IPS-20b (cell line): ENCODE results near the gene ALDH4A1.
"Not testable (repeated sequence)": the region's sequence is repeated elsewhere in the genome, so short reads cannot be mapped to it uniquely, and the experiment has no call there.

Experiments used
- H3K27ac ChIP-seq: one replicate; pipeline ENCODE4 v1.5.1; 2013; ENCODE audit warnings: low read length
- H3K27me3 ChIP-seq: 2 replicates; pipeline ENCODE4 v1.6.1; 2013; ENCODE audit warnings: mild to moderate bottlenecking, low read length, inconsistent platforms; ENCODE audit not compliant: insufficient read depth
- H3K36me3 ChIP-seq: 2 replicates; pipeline ENCODE4 v1.6.1; 2013; ENCODE audit warnings: low read depth, mild to moderate bottlenecking, inconsistent platforms, low read length, moderate library complexity; ENCODE audit not compliant: insufficient read depth
- H3K4me1 ChIP-seq: 2 replicates; pipeline ENCODE4 v1.6.1; 2013; ENCODE audit warnings: mild to moderate bottlenecking, control low read depth, inconsistent platforms, low read length, moderate library complexity; ENCODE audit not compliant: insufficient read depth
- H3K4me3 ChIP-seq: 2 replicates; pipeline ENCODE4 v1.5.1; 2013; ENCODE audit warnings: mild to moderate bottlenecking, low read length, inconsistent platforms
- H3K9ac ChIP-seq: 2 replicates; pipeline ENCODE4 v1.6.1; 2013; ENCODE audit warnings: low read depth, mild to moderate bottlenecking, inconsistent platforms, low read length, moderate library complexity
- H3K9me3 ChIP-seq: 2 replicates; pipeline ENCODE4 v1.6.1; 2013; ENCODE audit warnings: mild to moderate bottlenecking, low read depth, low read length, inconsistent platforms; ENCODE audit not compliant: insufficient read depth

Gene ALDH4A1

DNA sequence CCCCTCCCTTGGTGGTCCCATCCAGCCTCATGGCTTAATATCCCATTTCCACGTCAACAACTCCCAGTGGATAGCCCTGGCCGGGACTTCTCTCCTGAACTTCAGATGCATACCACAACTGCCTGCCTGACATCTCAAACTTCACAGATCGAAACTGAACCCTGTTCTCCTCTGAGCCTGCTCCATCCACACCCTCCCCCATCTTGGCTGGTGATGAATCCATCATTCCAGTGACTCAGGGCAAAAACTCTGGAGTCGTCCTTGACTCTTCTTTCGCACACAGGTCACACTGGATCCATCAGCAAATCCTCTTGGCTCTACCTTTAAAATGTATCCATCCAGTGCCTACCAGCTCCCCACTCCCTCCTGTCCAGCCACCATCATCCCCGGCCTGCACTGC is 46.8 kb downstream of the ALDH4A1 start:
- Histone ChIP-seq H3K27ac (no peak overlapping the region), H3K9me3 (no peaks in the 10 kb centered on the region), H3K36me3 (no peaks in the 10 kb centered on the region), H3K9ac (no peak overlapping the region), H3K4me3 (no peak overlapping the region), H3K4me1 (no peaks in the 10 kb centered on the region), H3K27me3 (peaks cover 8% of the 10 kb centered on the region; the same call in 1 of the 2 replicates)

GRCh38 chr1:18854331-18855025 is 47.9 kb downstream of the ALDH4A1 start:
- H3K27ac ChIP-seq: no peak overlapping the region

GRCh38 chr1:18852501-18852900 is 49.9 kb downstream of the ALDH4A1 start:
- no peak overlapping the region for H3K27ac ChIP-seq
- H3K9me3 ChIP-seq: no peaks in the 10 kb centered on the region
- no peak overlapping the region for H3K9ac ChIP-seq
- H3K36me3 ChIP-seq: no peaks in the 10 kb centered on the region
- H3K4me1 ChIP-seq: no peaks in the 10 kb centered on the region
- H3K4me3 ChIP-seq: no peak overlapping the region
- H3K27me3 ChIP-seq: peaks cover 11% of the 10 kb centered on the region

More at GRCh38 chr1:18854331-18855025, 47.9 kb downstream of the ALDH4A1 start:
- Histone ChIP-seq H3K4me3 (no peak overlapping the region), H3K36me3 (no peaks in the 10 kb centered on the region), H3K4me1 (no peaks in the 10 kb centered on the region), H3K9ac (no peak overlapping the region), H3K9me3 (no peaks in the 10 kb centered on the region), H3K27me3 (peaks cover 10% of the 10 kb centered on the region)

- no peak overlapping the region for H3K4me3 ChIP-seq
- H3K27ac ChIP-seq: no peak overlapping the region
- H3K36me3 ChIP-seq: no peaks in the 10 kb centered on the region
- no peak overlapping the region for H3K9ac ChIP-seq
- H3K27me3 ChIP-seq: peaks cover 31% of the 10 kb centered on the region
- no peaks in the 10 kb centered on the region for H3K9me3 ChIP-seq
- no peaks in the 10 kb centered on the region for H3K4me1 ChIP-seq
Observed at GRCh38 chr1:18849261-18849711, 53.1 kb downstream of the ALDH4A1 start.

GRCh38 chr1:18847723-18848122 is 54.6 kb downstream of the ALDH4A1 start:
- H3K27ac ChIP-seq, H3K36me3 ChIP-seq, H3K9ac ChIP-seq, H3K4me3 ChIP-seq, H3K9me3 ChIP-seq, H3K4me1 ChIP-seq: not testable (repeated sequence)
- H3K27me3 ChIP-seq: peaks cover 29% of the 10 kb centered on the region

GRCh38 chr1:18840145-18840544 is 62.2 kb downstream of the ALDH4A1 start:
- Histone ChIP-seq H3K27ac (no peak overlapping the region), H3K36me3 (no peaks in the 10 kb centered on the region), H3K9ac (no peak overlapping the region), H3K27me3 (0 out of 2 replicates have a peak, but pooled peaks cover 4% of the 10 kb centered on the region), H3K4me1 (no peaks in the 10 kb centered on the region), H3K4me3 (no peak overlapping the region), H3K9me3 (no peaks in the 10 kb centered on the region)

DNA sequence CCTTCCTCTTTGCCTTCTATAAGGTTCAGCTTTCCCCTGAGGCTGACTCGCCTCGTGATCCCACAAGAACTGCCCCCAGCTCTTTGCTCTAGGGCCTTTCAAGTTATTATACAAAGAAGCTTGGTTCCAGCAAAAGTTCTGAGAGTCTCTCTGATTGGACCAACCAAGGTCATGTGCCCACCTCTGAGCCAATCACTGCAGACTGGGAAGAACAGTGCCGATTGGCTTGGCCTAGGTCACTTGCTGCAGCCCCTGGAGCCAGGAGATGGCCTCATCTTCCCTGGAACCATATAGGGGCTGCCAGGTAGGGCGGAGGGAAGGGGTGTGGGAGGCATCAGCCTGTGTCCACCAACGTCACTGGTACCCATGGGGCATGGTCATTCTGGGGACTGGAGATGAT is 65.7 kb downstream of the ALDH4A1 start:
- Histone ChIP-seq H3K4me1 (no peaks in the 10 kb centered on the region), H3K27me3 (peaks cover 20% of the 10 kb centered on the region), H3K27ac (no peak overlapping the region), H3K36me3 (no peaks in the 10 kb centered on the region), H3K9me3 (no peaks in the 10 kb centered on the region), H3K9ac (no peak overlapping the region), H3K4me3 (no peak overlapping the region)

- Histone ChIP-seq H3K9me3 (peaks cover 17% of the 10 kb centered on the region), H3K27me3 (peaks cover 20% of the 10 kb centered on the region)
- not testable (repeated sequence) for H3K4me1 ChIP-seq, H3K9ac ChIP-seq, H3K36me3 ChIP-seq, H3K27ac ChIP-seq, H3K4me3 ChIP-seq
Observed at GRCh38 chr1:18832319-18832718, 70.0 kb downstream of the ALDH4A1 start.

DNA sequence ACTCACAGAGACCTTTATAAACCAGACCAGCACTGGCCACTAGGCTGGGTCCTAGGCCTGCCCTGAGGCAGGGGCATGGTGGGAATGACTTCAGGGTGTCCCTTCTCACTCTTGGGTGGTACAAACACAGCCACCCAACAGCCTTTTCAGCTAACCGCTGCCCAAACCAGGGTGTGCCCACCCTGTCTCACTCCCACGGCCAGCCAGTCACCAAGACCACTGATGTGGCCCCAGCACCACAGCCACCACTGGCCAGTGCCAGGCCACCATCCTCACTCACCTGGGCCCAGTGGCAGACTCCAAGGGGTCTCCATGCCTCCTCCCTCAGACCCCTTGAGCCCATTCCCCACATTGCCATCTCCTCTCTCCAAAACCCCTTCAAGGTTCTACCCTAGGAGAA is 70.7 kb downstream of the ALDH4A1 start:
- no peak overlapping the region for H3K4me3 ChIP-seq
- H3K27me3 ChIP-seq: peaks cover 20% of the 10 kb centered on the region
- no peaks in the 10 kb centered on the region for H3K4me1 ChIP-seq
- no peaks in the 10 kb centered on the region for H3K36me3 ChIP-seq
- no peak overlapping the region for H3K9ac ChIP-seq
- H3K9me3 ChIP-seq: peaks cover 23% of the 10 kb centered on the region
- no peak overlapping the region for H3K27ac ChIP-seq

DNA sequence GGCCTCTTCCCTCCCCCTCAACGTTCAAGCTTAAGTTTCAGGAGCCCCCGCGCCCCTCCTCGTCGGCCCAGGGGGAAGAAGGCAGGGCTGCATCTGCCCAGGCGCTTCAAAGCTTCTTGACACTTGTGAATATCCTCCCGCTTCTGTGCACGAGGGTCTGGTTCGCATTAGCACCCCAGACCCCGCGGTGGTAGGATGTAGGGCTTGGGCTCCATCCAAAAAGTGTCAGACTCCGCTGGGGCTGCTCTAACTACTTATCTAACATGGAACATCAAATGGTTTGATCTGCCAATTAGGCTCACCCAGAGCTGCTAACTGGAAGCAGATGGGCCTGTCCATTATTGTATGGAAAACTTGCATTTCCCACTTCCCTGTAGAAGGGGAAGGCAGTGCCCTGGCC is 71.8 kb downstream of the ALDH4A1 start:
- H3K27me3 ChIP-seq: peaks cover 20% of the 10 kb centered on the region
- no peaks in the 10 kb centered on the region for H3K36me3 ChIP-seq
- no peak overlapping the region for H3K9ac ChIP-seq
- H3K9me3 ChIP-seq: peaks cover 23% of the 10 kb centered on the region
- H3K4me1 ChIP-seq: no peaks in the 10 kb centered on the region
- no peak overlapping the region for H3K4me3 ChIP-seq
- H3K27ac ChIP-seq: no peak overlapping the region

DNA sequence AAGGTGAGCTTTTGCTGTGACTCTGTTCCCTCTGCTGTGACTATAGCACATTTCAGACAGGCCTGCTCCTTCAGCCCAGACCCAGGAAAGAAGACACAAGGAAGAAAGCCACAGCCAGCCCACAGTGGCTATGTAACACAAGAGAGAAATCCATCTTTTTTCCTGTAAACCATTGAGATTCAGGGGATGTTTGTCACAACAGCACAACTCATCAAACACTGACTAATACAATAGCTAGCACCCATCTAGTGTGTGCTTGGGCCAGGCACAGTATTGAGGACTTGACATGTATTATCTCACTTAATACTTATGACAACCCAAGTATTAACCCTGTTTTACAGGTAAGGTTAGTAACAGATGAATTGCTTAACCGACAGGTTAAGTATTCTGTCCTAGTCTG is 72.7 kb downstream of the ALDH4A1 start:
- no peak overlapping the region for H3K9ac ChIP-seq
- peaks cover 17% of the 10 kb centered on the region for H3K27me3 ChIP-seq
- H3K9me3 ChIP-seq: peaks cover 23% of the 10 kb centered on the region
- no peak overlapping the region for H3K27ac ChIP-seq
- H3K4me1 ChIP-seq: no peaks in the 10 kb centered on the region
- no peaks in the 10 kb centered on the region for H3K36me3 ChIP-seq
- H3K4me3 ChIP-seq: no peak overlapping the region

GRCh38 chr1:18828224-18828623 is 74.1 kb downstream of the ALDH4A1 start:
- Histone ChIP-seq H3K27me3 (peaks cover 6% of the 10 kb centered on the region; the same call in 1 of the 2 replicates), H3K4me3 (no peak overlapping the region), H3K36me3 (no peaks in the 10 kb centered on the region), H3K9ac (no peak overlapping the region), H3K9me3 (peaks cover 23% of the 10 kb centered on the region), H3K4me1 (no peaks in the 10 kb centered on the region), H3K27ac (no peak overlapping the region)
